ENCODE measurements around the gene NAB1.

- TF ChIP-seq POLR2A (IDR thresholded peaks at IDR 0.05; ENCODE audit: low read depth, low read length), result no peak
- TF ChIP-seq POLR2AphosphoS5 (IDR thresholded peaks at IDR 0.05; ENCODE audit: low read depth, low read length), result no peak
- TF ChIP-seq TAF1 (IDR thresholded peaks at IDR 0.05; ENCODE audit: low read depth, low read length), result no peak
Measured at GRCh38 chr2:190682168-190682567, 33.3 kb downstream of the NAB1 start.
